Measurements from ENCODE around the gene TP63. TPM values are rescaled to one million over a fixed set of nuclear protein-coding genes. Genes with fewer than 3 reads are reported as not detected.

The TP63 gene
- total RNA-seq, 1 donor = 1.8 TPM

DNA sequence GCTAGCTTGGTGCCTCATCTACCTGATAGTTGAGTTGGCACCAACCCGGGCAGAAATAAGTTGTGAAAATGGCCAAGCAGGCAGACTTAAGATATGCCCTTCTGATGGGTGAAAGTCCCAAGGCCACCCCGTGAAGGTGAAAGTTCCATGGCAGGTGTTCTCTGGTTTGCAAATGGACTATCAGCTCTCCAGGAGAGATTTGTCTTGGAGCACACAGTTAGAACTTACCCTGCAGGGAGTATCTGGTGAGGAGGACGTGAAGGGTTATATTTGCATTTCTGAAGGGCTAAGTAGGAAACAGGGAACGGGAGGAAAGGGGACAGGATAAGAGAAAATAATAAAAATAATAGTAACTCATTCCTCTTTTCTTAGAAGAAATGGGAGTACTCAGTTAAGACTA, 220.5 kb downstream of the TP63 start:
- Histone ChIP-seq H3K27me3 (ENCODE audit: insufficient read depth, low read length) (no peaks in the 10 kb centered on the region), H3K27ac (ENCODE audit: low read depth, low read length) (no peak overlapping the region), H3K79me2 (ENCODE audit: insufficient read depth, low read length) (no peaks in the 10 kb centered on the region), H3K4me2 (ENCODE audit: insufficient read depth, low read length) (no peak overlapping the region), H4K20me1 (ENCODE audit: insufficient read depth, low read length) (no peaks in the 10 kb centered on the region), H3K36me3 (ENCODE audit: insufficient read depth, low read length) (no peaks in the 10 kb centered on the region), H3K9me3 (ENCODE audit: low read depth, low read length) (no peaks in the 10 kb centered on the region), H3K4me3 (ENCODE audit: insufficient read depth, low read length) (no peak overlapping the region), H3K4me1 (ENCODE audit: insufficient read depth, low read length) (peaks cover 10% of the 10 kb centered on the region), H2AFZ (ENCODE audit: low read length) (no peak overlapping the region)
- TF ChIP-seq, protein P1, sequence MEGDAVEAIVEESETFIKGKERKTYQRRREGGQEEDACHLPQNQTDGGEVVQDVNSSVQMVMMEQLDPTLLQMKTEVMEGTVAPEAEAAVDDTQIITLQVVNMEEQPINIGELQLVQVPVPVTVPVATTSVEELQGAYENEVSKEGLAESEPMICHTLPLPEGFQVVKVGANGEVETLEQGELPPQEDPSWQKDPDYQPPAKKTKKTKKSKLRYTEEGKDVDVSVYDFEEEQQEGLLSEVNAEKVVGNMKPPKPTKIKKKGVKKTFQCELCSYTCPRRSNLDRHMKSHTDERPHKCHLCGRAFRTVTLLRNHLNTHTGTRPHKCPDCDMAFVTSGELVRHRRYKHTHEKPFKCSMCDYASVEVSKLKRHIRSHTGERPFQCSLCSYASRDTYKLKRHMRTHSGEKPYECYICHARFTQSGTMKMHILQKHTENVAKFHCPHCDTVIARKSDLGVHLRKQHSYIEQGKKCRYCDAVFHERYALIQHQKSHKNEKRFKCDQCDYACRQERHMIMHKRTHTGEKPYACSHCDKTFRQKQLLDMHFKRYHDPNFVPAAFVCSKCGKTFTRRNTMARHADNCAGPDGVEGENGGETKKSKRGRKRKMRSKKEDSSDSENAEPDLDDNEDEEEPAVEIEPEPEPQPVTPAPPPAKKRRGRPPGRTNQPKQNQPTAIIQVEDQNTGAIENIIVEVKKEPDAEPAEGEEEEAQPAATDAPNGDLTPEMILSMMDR (IDR thresholded peaks at IDR 0.05; ENCODE audit: extremely low read depth, low read depth, low read length) = no peak
- peak; percentile 30 for DNase-seq (ENCODE audit: insufficient read length, low spot score, missing footprints)

DNA sequence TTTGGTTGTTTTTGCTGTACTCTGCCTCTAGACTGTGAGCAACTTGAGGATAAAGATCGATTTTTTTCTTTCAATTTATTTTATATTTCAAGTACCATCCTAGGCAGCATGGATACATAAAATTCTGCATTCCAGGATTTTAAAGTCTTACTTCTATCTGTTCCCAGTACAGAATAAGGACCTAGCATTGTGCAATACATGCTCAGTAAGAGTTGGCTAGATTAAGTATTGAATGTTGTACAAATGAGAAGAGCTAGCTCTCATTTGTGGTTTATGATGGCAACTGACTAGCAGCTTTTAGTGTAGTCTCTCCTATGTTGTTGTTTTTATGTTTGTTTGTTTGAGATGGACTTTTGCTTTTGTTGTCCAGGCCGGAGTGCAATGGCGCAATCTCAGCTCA, 222.7 kb downstream of the TP63 start:
- no peak overlapping the region for H2AFZ ChIP-seq (ENCODE audit: low read length)
- H3K27me3 ChIP-seq (ENCODE audit: insufficient read depth, low read length) = no peaks in the 10 kb centered on the region
- H4K20me1 ChIP-seq (ENCODE audit: insufficient read depth, low read length) = no peaks in the 10 kb centered on the region
- DNase-seq (ENCODE audit: insufficient read length, low spot score, missing footprints) = no peak
- no peak overlapping the region for H3K27ac ChIP-seq (ENCODE audit: low read depth, low read length)
- H3K36me3 ChIP-seq (ENCODE audit: insufficient read depth, low read length) = no peaks in the 10 kb centered on the region
- H3K4me2 ChIP-seq (ENCODE audit: insufficient read depth, low read length) = no peak overlapping the region
- H3K4me1 ChIP-seq (ENCODE audit: insufficient read depth, low read length) = peaks cover 3% of the 10 kb centered on the region
- TF ChIP-seq, protein P1 (IDR thresholded peaks at IDR 0.05; ENCODE audit: extremely low read depth, low read depth, low read length) = no peak
- no peaks in the 10 kb centered on the region for H3K9me3 ChIP-seq (ENCODE audit: low read depth, low read length)
- H3K4me3 ChIP-seq (ENCODE audit: insufficient read depth, low read length) = no peak overlapping the region
- no peaks in the 10 kb centered on the region for H3K79me2 ChIP-seq (ENCODE audit: insufficient read depth, low read length)

DNA sequence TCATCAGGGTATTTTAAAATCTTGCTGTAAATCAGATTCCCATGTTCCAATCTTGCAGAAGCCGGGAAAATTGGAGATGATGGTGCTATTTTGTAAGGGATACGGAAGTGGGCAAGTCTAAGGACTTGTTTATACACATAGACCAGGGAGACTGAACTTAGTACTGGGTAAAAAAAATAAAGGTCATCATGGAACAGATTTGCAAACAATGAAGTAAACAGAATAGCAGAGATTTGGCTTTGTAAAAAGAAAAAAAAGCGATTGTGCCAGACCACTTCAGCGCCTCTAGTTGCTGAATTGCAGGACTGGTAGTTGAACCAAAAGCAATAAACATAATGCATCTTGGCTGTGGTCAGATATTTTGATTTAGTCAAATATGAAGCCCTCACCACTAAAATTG, 229.1 kb downstream of the TP63 start:
- Histone ChIP-seq H3K4me3 (ENCODE audit: insufficient read depth, low read length) (no peak overlapping the region), H3K36me3 (ENCODE audit: insufficient read depth, low read length) (no peaks in the 10 kb centered on the region), H3K4me2 (ENCODE audit: insufficient read depth, low read length) (no peak overlapping the region), H2AFZ (ENCODE audit: low read length) (no peak overlapping the region), H3K79me2 (ENCODE audit: insufficient read depth, low read length) (no peaks in the 10 kb centered on the region), H3K4me1 (ENCODE audit: insufficient read depth, low read length) (peaks cover 8% of the 10 kb centered on the region), H4K20me1 (ENCODE audit: insufficient read depth, low read length) (no peaks in the 10 kb centered on the region), H3K27me3 (ENCODE audit: insufficient read depth, low read length) (no peaks in the 10 kb centered on the region), H3K27ac (ENCODE audit: low read depth, low read length) (no peak overlapping the region), H3K9me3 (ENCODE audit: low read depth, low read length) (no peaks in the 10 kb centered on the region)
- TF ChIP-seq, protein P1 (IDR thresholded peaks at IDR 0.05; ENCODE audit: extremely low read depth, low read depth, low read length) = no peak
- DNase-seq (ENCODE audit: insufficient read length, low spot score, missing footprints) = no peak

DNA sequence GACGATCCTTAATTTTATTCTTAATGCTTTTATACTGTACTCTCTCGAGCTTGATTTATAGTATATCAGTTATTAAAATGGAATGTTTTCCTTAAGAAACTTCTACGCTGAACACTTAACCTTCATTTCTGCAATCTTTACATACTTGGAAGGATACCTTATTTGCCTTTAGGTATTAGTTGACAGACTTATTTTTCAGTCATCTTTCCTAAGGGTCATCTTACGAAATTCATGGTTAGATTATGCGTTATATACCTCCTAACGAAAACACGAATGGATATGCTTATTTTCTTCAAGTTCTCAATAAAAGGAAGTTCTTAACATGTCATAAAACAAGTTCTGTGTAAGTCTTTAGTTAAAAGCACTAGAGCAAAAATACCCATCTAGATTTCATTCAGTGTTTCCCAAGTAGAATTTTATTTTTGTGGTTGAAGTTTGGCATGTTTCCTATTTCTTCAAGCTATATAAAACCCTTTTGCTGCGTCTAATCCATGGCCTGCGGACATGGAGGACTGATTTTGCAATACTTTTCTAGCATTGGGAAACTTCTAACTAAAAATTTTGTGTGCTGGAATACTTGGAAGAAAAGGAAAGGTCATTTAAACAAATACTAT, 231.3 kb downstream of the TP63 start:
- Histone ChIP-seq H3K27ac (ENCODE audit: low read depth, low read length) (no peak overlapping the region), H3K4me3 (ENCODE audit: insufficient read depth, low read length) (no peak overlapping the region), H4K20me1 (ENCODE audit: insufficient read depth, low read length) (no peaks in the 10 kb centered on the region), H3K9me3 (ENCODE audit: low read depth, low read length) (no peaks in the 10 kb centered on the region), H3K4me1 (ENCODE audit: insufficient read depth, low read length) (peaks cover 8% of the 10 kb centered on the region), H2AFZ (ENCODE audit: low read length) (peak overlapping the region; percentile 64), H3K4me2 (ENCODE audit: insufficient read depth, low read length) (peak overlapping the region; percentile 51), H3K79me2 (ENCODE audit: insufficient read depth, low read length) (no peaks in the 10 kb centered on the region), H3K36me3 (ENCODE audit: insufficient read depth, low read length) (no peaks in the 10 kb centered on the region), H3K27me3 (ENCODE audit: insufficient read depth, low read length) (no peaks in the 10 kb centered on the region)
- TF ChIP-seq, protein P1 (IDR thresholded peaks at IDR 0.05; ENCODE audit: extremely low read depth, low read depth, low read length) = no peak
- no peak for DNase-seq (ENCODE audit: insufficient read length, low spot score, missing footprints)

All from osteoblast (primary cell).